Fibroblast of mammary gland (primary cell): Measurements from ENCODE around the gene PATJ.

Source experiments
- DNase-seq: peaks from one replicate; pipeline ENCODE4 v3.0.0-alpha.2; 2010; ENCODE audit warnings: low read depth
- H3K4me3 ChIP-seq: 2 replicates; pipeline ENCODE4 v1.5.1; 2011; ENCODE audit warnings: low read depth, mild to moderate bottlenecking, low read length, moderate library complexity; ENCODE audit not compliant: control insufficient read depth
- TF ChIP-seq, protein P1 (sequence below): conservative IDR thresholded peaks from 2 replicates; pipeline ENCODE4 v1.5.1; 2011; ENCODE audit warnings: low read depth, low read length, inconsistent platforms; ENCODE audit not compliant: control insufficient read depth, insufficient read depth

The PATJ gene

GRCh38 chr1:61978796-61979195 lies 236.5 kb downstream of the PATJ start:
- TF ChIP-seq, protein P1, sequence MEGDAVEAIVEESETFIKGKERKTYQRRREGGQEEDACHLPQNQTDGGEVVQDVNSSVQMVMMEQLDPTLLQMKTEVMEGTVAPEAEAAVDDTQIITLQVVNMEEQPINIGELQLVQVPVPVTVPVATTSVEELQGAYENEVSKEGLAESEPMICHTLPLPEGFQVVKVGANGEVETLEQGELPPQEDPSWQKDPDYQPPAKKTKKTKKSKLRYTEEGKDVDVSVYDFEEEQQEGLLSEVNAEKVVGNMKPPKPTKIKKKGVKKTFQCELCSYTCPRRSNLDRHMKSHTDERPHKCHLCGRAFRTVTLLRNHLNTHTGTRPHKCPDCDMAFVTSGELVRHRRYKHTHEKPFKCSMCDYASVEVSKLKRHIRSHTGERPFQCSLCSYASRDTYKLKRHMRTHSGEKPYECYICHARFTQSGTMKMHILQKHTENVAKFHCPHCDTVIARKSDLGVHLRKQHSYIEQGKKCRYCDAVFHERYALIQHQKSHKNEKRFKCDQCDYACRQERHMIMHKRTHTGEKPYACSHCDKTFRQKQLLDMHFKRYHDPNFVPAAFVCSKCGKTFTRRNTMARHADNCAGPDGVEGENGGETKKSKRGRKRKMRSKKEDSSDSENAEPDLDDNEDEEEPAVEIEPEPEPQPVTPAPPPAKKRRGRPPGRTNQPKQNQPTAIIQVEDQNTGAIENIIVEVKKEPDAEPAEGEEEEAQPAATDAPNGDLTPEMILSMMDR = no peak
- DNase-seq = no peak
- no peak overlapping the region for H3K4me3 ChIP-seq

DNA sequence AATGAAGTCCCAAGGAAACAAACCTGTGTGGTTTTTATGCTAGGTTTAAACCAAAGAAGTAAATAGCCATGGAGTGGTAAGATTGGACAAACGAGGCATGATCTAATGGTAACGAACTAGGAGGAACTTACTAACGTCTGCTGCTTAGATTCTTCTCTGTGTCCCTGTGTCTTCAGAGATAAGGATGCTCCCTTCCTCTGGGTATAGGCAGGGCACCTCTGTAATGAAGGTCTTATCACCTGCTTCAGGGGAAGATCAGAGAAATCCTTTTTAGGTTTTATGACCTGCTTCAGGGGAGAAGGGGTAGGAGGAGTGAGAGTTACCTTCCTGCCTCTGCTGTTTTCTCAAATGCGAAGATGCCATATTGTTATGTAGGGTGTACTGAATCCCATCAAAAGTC lies 237.4 kb downstream of the PATJ start:
- H3K4me3 ChIP-seq = no peak overlapping the region
- TF ChIP-seq, protein P1 = no peak
- DNase-seq = no peak

- peak; percentile 36 for DNase-seq
- H3K4me3 ChIP-seq = no peak overlapping the region
- TF ChIP-seq, protein P1 = no peak
Observed at GRCh38 chr1:61980561-61980960, 238.3 kb downstream of the PATJ start.

GRCh38 chr1:61981870-61982660 lies 239.8 kb downstream of the PATJ start:
- DNase-seq = no peak
- no peak overlapping the region for H3K4me3 ChIP-seq
- TF ChIP-seq, protein P1 = no peak

DNA sequence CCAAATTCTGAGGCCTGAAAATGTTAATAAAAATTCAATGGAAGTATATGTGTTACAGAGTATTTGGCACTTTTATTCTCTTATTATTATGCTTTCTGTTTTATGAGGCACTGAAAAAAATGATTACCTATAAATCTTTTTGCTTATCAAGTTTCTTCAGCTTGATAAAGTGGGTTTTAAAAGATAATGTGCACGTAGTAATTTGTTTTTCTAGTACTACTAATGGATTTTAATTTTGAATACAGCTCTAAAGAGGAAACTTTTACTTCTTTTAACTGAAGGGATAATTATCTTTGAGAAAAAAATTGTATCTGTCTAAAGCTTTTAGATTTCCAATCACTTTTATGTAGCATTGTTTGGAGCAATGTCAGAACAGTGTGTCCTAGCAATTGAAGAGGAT lies 241.0 kb downstream of the PATJ start:
- H3K4me3 ChIP-seq = no peak overlapping the region
- no peak for DNase-seq
- TF ChIP-seq, protein P1 = no peak

DNA sequence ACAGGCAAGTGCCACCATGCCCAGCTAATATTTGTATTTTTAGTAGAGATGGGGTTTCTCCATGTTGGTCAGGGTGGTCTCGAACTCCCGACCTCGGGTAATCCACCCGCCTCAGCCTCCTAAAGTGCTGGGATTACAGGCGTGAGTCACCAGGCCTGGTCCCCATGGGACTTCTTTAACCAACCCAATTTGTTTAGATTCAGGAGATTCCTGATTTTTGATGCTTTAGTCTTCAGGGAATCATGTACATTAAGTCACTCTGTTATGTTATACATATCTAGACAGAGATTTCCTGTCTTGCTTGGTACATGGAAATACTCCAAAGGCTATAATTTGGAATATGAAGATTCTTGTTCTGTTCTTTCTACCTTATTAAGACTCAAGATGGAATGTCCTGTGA lies 250.0 kb downstream of the PATJ start:
- no peak overlapping the region for H3K4me3 ChIP-seq
- TF ChIP-seq, protein P1 = no peak
- DNase-seq = no peak
